ENCODE data around the gene RRP1.
A peak's percentile ranks its signal among the peaks of the same experiment; 100 is the strongest.

The RRP1 gene

GRCh38 chr21:43759651-43760050, 29.7 kb upstream of the RRP1 start:
- DNase-seq = no peak

- no peak for DNase-seq
These were observed 28.9 kb upstream of the RRP1 start for GRCh38 chr21:43760391-43760958.

- no peak for DNase-seq
These were observed 27.5 kb upstream of the RRP1 start for GRCh38 chr21:43761886-43762285.

GRCh38 chr21:43762303-43763128, 26.9 kb upstream of the RRP1 start:
- no peak for DNase-seq

GRCh38 chr21:43763901-43764523, 25.4 kb upstream of the RRP1 start:
- DNase-seq = no peak

- no peak for DNase-seq
These were observed 24.5 kb upstream of the RRP1 start for GRCh38 chr21:43764576-43765495.

- DNase-seq = no peak
These were observed 22.5 kb upstream of the RRP1 start for GRCh38 chr21:43766734-43767497.

GRCh38 chr21:43767498-43767983, 21.8 kb upstream of the RRP1 start:
- peak; percentile 15 to 56 for DNase-seq

- DNase-seq = peak; percentile 80 to 96
These were observed 21.2 kb upstream of the RRP1 start for GRCh38 chr21:43767984-43768867.

GRCh38 chr21:43768868-43769167, 20.6 kb upstream of the RRP1 start:
- peak in 1 of 2 donors; percentile 3 for DNase-seq

DNA sequence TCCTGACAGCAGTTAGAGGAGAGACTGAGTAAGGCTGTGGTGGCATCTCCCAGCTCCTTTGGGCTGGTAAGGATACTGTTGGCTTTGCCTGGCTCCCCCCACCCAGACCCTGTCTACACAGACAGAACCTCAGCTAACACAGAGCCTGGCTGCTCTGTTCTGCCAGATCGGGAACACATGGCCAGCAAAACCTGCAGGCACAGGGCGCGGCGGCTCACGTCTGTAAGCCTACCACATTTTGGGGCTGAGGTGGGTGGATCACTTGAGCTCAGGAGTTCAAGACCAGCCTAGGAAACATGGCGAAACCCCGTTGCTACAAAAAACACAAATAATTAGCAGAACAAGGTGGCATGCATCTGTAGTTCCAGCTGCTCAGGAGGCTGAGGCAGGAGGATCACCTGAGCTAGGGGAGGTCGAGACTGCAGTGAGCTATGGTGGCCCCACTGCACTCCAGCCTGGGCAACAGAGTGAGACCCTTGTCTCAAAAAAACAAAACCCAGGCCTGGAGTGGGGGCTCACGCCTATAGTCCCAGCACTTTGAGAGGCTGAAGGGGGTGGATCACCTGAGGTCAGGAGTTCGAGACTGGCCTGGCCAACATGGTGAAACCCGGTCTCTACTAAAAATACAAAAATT, 19.9 kb upstream of the RRP1 start:
- DNase-seq = no peak

- no peak for DNase-seq
These were observed 19.2 kb upstream of the RRP1 start for GRCh38 chr21:43770066-43770655.

DNA sequence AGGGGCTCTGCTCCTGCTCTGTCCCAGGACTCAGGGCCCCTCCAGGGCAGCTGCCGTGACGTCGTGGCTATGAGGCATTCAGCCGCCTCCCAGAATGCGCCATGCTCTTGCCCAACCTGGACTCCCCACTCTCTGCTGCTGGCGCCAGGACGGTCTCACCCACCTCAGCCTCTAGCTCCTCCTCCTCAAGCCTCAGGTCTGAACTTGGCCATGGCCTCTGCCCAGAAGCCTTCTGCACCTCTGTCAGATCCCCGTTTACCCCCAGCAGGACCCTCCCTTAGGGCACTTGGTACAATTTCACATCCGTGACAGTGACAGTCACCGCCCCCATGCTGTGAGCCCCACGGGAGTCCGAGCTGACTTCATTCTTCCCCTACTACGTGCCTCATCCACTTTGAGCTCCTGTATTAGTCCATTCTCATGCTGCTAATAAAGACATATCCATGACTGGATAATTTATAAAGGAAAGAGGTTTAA, 18.1 kb upstream of the RRP1 start:
- DNase-seq = peak; percentile 51 to 72

DNA sequence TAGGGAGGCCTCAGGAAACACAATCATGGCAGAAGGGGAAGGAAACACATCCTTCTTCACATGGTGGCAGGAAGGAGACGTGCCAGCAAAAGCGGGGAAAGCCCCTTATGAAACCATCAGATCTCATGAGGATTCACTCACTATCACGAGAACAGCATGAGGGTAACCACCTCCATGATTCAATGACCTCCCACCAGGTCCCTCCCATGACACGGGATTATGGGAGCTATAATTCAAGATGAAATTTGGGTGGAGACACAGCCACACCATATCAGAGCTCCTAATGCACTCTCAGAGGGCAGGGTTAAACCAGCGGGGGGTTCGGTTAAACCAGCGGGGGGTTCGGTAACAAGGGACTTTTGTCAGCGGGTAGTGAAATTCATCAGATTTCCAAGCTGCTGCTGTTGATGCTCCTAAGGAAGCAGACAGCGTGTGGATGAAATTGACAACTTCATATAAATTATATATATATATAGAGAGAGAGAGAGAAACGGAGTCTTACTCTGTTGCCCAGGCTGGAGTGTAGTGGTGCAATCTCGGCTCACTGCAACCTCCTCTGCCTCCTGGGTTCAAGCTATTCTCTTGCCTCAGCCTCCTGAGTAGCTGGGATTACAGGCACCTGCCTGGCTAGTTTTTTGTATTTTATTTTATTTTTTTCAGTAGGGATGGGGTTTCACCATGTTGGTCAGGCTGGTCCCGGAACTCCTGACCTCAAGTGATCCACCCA, 17.5 kb upstream of the RRP1 start:
- peak; percentile 93 to 98 for DNase-seq

DNA sequence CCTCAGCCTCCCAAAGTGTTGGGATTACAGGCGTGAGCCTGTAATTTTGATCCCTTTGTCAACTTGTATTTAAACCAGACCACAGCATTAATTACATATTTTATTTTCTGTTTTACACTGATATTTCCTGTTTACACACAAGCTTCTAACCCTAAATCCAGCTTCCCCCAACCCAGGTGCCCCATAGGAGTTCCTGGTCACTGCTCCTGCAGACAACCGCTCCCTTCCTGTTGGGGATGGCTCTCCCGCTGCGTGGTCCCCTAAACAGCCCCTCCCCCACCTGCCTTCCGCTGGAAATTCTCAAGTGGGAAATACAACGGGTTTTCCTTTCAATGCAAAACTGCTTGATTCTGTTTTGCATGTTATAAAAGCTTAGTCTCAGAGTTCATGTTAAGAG, 17.0 kb upstream of the RRP1 start:
- peak; percentile 86 to 88 for DNase-seq

DNA sequence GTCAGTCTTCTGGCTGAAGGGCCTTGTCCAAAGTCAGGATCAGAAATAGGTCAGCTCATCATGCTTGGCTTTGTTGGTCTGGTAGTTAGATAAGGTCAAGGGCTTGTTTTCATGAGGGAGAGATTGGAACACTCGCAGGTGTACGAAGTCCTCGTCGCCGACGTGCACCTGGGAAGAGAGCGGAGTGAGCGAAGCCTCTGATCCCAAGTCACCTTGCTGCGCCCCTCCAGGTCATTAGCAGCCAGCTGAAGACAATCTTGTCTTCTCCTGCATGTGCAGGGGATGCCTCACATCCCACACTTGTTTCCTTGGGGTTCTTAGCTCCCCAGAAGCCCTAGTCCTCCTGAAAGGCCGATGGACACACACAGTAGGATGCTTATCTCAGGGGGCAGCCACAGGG, 15.2 kb upstream of the RRP1 start:
- no peak for DNase-seq

GRCh38 chr21:43775190-43775589, 14.2 kb upstream of the RRP1 start:
- no peak for DNase-seq

- DNase-seq = peak in 1 of 2 donors; percentile 89
These were observed 13.5 kb upstream of the RRP1 start, which contains the start of gene CSTB for GRCh38 chr21:43775795-43776430. Gene CSTB, minus strand, starts transcription at chr21:43776308. Its CDS starts 39 bp downstream, at chr21:43776269.

DNA sequence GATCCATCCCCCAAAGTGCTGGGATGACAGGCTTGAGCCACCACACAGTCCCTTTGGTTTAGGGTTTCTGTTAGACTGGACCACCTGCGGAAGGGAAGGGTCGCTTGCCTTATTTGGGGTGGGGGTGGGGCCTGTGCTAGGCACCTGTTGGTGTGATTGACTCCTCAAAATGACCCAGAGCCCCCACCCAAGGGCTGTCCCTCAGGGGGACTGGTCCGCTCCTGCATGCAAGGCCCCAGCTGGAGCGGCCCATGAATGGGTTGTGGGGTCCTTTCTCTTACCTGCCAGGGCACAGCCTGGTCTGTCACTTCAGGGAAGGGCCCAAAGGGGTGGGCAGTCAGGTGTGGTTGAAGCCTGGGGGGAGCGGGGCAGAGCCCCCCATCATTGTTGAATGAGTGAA, 11.4 kb upstream of the RRP1 start:
- no peak for DNase-seq

Measured in inflammatory macrophage treated with lipopolysaccharide for 1 hour (primary cell).